Superior temporal gyrus (tissue), 1 donor: ENCODE results near the gene SPIB.

Experiments
- DNase-seq: peaks from one replicate; pipeline ENCODE4 v3.0.0-alpha.2; 2016; ENCODE audit errors: extremely low spot score

SPIB gene

DNA sequence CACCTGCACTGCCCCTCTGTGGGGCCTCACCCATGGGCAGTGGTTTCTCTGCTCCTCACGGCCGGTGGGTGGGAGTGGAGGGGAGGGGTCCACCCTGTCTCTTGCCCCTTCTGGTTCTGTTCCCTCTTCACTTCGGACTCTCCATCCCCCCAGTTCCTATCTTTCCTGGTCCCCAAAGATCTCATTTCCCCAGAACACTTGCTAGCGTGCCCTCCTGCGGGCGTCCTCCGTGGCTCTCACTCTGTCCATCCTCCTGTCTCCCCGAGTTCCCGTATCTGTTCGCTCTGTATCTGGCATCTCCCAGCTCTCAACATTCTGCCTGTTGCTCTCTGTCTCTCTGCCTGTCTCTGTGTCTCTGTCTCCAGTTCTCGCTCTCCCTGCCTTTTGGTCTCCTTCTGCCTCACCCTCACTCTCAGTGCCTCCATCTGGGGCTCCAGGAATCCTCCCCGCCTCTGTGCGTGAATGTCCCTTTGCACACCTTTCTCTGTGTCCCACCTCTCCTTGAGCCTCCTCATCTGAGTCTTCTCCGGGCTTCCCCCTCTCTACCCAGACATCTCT, 363 bp downstream of the SPIB start:
- DNase-seq, result no peak

DNA sequence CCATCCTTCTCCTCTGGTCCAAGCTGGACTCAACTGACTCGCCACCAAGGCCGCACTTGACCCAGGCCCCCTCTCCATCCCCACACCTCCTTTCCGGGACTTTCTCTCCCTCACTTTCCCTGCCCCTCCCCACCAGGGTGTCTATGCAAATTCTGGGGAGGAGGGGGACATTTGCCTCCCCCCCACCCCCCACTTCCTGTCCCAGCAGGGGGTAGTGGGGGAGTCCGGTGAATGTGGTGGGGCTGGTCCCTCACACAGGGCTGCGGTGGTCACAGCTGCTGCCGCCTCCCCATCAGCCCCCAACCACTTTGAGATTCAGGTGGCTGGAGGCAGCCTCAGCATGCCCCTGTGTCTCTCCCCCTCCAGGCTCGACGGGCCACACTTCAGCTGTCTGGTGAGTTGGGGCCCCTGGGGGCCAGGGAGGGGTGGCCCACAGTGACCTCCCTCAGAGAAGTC, 870 bp downstream of the SPIB start:
- no peak for DNase-seq

- no peak for DNase-seq
Measured at GRCh38 chr19:50420127-50420526, 1.4 kb downstream of the SPIB start.

DNA sequence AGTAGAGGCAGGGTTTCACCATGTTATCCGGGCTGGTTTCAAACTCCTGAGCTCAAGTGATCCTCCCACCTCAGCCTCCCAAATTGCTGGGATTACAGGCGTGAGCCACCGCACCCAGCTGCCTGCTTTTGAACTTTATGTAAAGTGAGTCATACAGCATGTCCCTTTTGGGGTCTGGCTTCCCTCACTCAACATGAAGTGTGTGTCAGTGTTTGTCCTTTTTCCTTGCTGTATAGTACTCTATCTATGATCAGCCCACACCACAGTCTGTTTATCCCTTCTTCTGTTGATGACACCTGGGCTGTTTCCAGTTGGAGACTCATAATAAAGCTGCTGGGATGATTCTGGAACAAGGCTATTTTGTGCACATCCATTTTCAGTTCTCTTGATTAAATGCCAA, 2.1 kb downstream of the SPIB start:
- DNase-seq, result no peak

GRCh38 chr19:50422397-50423278, 3.9 kb downstream of the SPIB start:
- DNase-seq, result no peak

- no peak for DNase-seq
Measured at GRCh38 chr19:50423279-50424113, 4.8 kb downstream of the SPIB start.

- DNase-seq, result no peak
Measured at GRCh38 chr19:50425581-50425980, 6.8 kb downstream of the SPIB start.

DNA sequence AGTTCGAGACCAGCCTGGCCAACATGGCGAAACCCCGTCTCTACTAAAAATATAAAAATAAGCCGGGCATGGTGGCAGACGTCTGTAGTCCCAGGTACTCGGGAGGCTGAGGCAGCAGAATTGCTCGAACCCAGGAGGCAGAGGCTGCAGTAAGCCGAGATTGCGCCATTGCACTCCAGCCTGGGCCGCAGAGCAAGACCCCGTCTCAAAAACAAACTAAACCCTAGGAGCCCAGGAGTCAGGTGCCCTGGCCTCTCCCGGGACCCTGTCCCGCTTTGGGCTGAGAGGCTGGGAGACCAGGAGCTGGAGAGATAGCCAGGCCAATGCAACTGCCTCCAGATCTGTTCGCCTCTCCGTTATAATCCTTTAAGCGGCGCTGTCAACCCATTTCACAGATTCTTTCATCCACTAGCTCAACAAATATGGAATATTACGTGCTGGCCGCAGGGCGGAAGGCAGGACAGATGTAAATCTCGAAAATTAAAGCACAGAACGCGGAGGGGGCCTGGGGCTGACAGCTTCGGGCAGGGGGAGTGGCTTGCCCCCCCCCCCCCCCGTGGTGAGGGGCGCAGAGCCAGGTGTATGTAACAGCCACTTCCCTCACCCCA, 8.7 kb downstream of the SPIB start:
- no peak for DNase-seq

GRCh38 chr19:50427997-50428425, 9.3 kb downstream of the SPIB start:
- peak; percentile 55 for DNase-seq

GRCh38 chr19:50428772-50429463, 10.2 kb downstream of the SPIB start:
- no peak for DNase-seq

DNA sequence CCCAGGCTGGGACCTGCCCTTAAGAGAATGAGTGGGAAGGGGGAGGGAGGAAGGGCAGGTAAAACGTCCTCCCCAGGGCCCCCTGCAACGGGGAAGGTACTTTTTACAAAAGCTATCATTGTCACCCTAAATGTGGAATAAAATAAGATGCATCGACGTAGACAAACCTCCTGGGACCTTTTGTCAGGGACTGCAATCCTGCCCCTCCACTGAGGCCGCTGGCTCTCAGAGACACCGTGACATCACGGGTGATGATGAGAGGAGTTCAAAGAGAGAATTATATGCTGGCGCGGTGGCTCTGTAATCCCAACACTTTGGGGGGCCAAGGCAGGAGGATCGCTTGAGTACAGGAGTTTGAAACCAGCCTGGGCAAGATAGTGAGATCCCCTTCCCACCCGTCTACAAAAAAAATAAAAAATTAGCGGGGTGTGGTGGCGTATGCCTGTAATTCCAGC, 12.2 kb downstream of the SPIB start:
- no peak for DNase-seq

- peak; percentile 88 for DNase-seq
Measured at GRCh38 chr19:50431343-50432220, 12.8 kb downstream of the SPIB start.

DNA sequence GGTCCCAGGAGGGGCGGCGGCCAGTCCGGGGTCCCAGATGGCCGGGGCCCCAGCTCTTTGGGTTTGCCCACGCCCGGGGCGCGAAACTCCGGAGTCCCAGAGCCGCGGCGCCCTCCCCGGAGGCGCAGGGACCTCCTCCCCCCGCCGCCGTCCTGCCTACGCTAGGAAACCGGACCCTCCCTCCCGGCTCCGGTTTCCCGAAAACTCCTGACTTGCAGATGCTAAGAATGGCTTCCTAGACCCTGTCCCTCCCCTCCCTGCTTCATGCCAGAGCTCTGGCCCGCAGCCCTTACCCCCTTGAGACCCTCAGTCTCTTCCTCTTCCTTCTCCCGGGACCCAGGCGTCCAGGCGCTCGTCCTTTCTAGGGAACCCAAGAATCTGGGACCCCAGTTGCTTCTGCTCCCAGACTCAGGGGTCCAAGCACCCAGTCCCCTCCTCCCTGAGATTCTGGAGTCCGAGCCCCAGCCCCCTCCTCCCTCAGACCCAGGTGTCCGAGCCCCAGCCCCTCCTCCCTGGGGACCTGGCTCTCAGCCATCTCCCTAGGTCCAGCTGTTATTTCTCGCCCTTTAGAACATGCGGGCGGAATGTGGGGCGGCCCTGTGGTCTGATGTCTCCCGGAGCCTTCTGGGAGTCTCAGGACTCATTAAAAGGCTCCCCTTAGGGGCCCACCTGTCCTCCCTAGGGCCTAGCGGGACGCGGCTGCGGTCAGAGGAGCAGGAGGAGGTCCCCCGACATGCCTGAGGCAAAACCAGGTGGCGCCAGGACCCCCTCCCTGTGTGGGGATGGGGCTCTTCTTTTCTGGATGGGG, 13.7 kb downstream of the SPIB start, which contains the start of gene MYBPC2:
TSS of gene MYBPC2 (plus strand) at position 672 of the 808 bp plus-strand sequence. CDS start at position 734, 62 bp downstream.
- DNase-seq, result no peak

DNA sequence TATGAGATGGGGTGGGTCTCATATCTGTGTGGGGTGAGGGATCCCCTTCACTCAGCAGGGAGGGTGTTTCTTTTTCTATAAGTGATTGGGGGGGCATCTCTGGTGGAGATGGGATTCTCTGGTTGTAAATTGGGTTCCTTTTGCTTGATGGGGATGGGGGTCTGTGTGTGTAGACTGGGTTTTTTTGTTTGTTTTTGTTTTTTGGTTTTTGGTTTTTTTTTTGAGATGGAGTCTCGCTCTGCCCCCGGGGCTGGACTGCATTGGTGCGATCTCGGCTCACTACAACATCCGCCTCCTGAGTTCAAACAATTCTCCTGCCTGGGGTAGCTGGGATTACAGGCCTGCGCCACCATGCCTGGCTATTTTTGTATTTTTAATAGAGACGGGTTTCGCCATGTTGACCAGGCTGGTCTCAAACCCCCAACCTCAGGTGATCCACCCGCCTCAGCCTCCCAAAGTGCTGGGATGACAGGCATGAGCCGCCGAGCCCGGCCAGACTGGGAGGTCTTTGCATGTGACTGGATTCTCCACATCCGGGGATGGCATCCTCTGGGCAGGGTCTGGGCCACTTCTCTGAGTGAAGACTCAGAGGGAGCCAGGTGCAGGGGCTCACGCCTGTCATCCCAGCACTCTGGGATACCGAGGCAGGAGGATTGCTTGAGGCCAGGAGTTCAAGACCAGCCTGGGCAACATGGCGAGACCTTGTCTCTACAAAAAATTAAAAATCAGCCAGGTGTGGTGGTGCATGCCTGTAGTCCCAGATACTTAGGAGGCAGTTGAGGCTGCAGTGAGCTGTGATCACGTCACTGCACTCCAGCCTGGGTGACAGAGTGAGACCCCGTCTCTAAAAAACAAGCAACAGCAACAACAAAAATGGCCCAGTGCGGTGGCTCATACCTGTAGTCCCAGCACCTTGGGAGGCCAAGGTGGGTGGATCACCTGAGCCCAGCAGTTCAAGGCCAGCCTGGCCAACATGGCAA, 14.8 kb downstream of the SPIB start:
- DNase-seq, result no peak

DNA sequence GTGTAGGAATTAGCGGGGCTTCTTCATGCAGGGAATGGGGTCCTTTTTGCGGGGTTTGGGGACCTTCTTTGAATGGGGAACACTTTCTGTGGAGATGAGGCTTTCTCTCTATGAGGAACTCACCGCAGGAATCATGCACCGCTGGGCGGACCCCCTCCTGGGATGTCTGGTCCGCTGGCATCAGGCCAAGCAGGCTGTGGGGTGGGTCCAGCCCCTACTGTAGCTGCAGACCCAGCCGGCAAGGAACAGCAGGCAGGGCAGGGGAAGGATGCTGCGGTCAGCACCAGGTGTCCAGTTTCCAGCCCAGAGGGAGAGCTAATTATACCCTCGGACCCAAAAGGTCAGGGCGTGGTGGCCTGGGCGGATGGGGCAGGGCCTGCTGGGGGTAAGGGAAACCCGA, 15.8 kb downstream of the SPIB start:
- no peak for DNase-seq

- DNase-seq, result no peak
Measured at GRCh38 chr19:50435221-50435620, 16.5 kb downstream of the SPIB start.

- DNase-seq, result no peak
Measured at GRCh38 chr19:50435627-50436026, 16.9 kb downstream of the SPIB start.

- no peak for DNase-seq
Measured at GRCh38 chr19:50437862-50438449, 19.2 kb downstream of the SPIB start.
